ENCODE measurements around the gene HPCAL4.

GRCh38 chr1:39640861-39641260 lies 50.4 kb downstream of the HPCAL4 start:
- no peak for TF ChIP-seq EZH2 (IDR thresholded peaks at IDR 0.05; ENCODE audit: low read length, missing control alignments)
- TF ChIP-seq CTCF (conservative IDR thresholded peaks at IDR 0.05 in 1 of 2, IDR thresholded peaks at IDR 0.05 in 1 of 2; ENCODE audit: low read depth in 1 of 2, low read length in 2 of 2), result no peak
